ENCODE results near the gene ACTR10.

Gene ACTR10

DNA sequence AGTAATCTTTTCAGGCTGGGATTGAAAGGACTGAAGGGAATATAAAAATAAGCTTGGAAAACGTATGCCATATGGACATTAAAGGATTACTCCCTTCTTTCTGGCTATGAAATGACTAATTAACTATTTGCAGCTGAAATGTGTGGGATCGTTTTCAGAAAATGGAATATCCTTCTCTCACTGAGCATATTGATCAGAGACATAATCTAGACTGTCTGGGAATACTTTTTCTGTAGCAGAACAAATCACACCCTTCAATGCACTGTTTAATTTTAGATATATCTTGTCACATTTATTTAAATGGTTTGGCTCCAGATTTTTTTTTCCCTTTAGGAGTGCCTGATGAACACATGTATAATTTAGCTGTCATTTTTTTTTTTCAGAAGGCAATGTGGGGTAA lies 10.8 kb upstream of the ACTR10 start:
- H3K4me3 ChIP-seq (ENCODE audit: low read depth, low read length): no peak overlapping the region

DNA sequence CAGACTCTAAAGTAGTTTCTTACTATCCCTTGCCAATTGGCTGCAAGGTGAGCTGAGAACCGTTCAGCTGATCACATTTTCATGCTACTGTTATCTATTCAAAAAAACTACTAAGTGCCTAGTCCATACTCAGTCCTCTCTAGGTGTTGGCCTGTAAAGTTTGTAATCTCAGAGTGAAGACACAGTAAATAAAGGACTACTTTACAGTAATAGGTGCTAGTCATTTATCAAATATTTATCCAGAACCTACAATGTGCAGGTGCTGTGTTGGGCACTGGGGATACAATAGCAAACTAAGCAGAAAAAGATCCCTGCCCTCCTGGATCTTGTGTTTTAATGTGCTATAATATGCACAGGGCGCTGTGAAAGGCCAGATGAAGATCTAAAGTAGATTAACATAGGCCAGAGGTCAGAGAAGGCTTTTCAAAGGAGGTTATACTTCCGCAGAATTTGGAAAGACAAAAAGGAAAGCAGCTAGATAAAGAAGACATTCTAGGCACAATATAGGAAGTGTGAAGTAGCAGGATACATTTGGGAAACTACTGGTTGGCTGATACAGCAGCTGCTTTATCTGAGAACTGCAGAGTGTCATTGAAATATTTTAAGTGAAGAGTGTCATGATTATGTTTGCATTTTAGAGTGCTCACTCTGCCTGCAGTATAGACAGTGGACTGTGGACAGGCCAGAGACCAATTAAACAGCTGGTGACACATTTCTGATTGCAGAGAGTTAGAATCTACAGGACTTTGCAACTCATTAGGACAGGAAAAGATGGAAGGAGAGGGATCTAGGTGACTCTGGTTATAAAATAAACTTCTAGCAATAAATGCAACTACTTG lies 8.0 kb upstream of the ACTR10 start:
- no peak overlapping the region for H3K4me3 ChIP-seq (ENCODE audit: low read depth, low read length)
- TF ChIP-seq MYC (IDR thresholded peaks at IDR 0.05; ENCODE audit: low read depth, low read length) (no peak), POLR2A (IDR thresholded peaks at IDR 0.05; ENCODE audit: extremely low read depth, insufficient read length) (no peak), MAX (IDR thresholded peaks at IDR 0.05; ENCODE audit: low read depth, low read length) (no peak)
- TF ChIP-seq, protein P1, sequence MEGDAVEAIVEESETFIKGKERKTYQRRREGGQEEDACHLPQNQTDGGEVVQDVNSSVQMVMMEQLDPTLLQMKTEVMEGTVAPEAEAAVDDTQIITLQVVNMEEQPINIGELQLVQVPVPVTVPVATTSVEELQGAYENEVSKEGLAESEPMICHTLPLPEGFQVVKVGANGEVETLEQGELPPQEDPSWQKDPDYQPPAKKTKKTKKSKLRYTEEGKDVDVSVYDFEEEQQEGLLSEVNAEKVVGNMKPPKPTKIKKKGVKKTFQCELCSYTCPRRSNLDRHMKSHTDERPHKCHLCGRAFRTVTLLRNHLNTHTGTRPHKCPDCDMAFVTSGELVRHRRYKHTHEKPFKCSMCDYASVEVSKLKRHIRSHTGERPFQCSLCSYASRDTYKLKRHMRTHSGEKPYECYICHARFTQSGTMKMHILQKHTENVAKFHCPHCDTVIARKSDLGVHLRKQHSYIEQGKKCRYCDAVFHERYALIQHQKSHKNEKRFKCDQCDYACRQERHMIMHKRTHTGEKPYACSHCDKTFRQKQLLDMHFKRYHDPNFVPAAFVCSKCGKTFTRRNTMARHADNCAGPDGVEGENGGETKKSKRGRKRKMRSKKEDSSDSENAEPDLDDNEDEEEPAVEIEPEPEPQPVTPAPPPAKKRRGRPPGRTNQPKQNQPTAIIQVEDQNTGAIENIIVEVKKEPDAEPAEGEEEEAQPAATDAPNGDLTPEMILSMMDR (IDR thresholded peaks at IDR 0.05; ENCODE audit: low read depth, low read length): no peak
- DNase-seq (ENCODE audit: low read depth): no peak

More for the DNA sequence above, 10.8 kb upstream of the ACTR10 start:
- no peak for DNase-seq (ENCODE audit: low read depth)
- TF ChIP-seq, protein P1 (IDR thresholded peaks at IDR 0.05; ENCODE audit: low read depth, low read length): no peak
- no peak for TF ChIP-seq MYC (IDR thresholded peaks at IDR 0.05; ENCODE audit: low read depth, low read length)
- TF ChIP-seq MAX (IDR thresholded peaks at IDR 0.05; ENCODE audit: low read depth, low read length): no peak
- no peak for TF ChIP-seq POLR2A (IDR thresholded peaks at IDR 0.05; ENCODE audit: extremely low read depth, insufficient read length)

DNA sequence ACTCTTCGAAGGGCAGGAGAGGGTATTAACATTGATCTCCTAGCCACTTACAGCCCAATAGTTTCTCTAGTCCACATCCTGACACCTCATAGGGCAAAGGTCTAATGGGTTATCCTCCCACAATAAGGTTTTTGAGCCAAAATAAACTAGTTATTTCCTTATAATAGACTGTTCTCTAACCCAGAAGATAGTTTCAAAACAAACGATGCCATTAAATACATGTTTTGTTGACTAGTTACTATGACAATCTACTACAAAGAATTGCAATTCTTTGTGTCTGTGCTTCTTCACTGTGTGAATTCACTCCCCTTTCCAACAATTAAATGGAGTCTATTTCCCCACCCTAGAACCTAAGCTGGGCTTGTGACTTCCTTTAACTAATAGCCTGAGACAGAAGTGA lies 6.4 kb upstream of the ACTR10 start:
- DNase-seq (ENCODE audit: low read depth): no peak
- TF ChIP-seq MYC (IDR thresholded peaks at IDR 0.05; ENCODE audit: low read depth, low read length) (no peak), POLR2A (IDR thresholded peaks at IDR 0.05; ENCODE audit: extremely low read depth, insufficient read length) (no peak), MAX (IDR thresholded peaks at IDR 0.05; ENCODE audit: low read depth, low read length) (no peak)
- TF ChIP-seq, protein P1 (IDR thresholded peaks at IDR 0.05; ENCODE audit: low read depth, low read length): no peak
- no peak overlapping the region for H3K4me3 ChIP-seq (ENCODE audit: low read depth, low read length)

- no peak overlapping the region for H3K4me3 ChIP-seq (ENCODE audit: low read depth, low read length)
- no peak for DNase-seq (ENCODE audit: low read depth)
- TF ChIP-seq MAX (IDR thresholded peaks at IDR 0.05; ENCODE audit: low read depth, low read length) (no peak), MYC (IDR thresholded peaks at IDR 0.05; ENCODE audit: low read depth, low read length) (no peak), POLR2A (IDR thresholded peaks at IDR 0.05; ENCODE audit: extremely low read depth, insufficient read length) (no peak)
- TF ChIP-seq, protein P1 (IDR thresholded peaks at IDR 0.05; ENCODE audit: low read depth, low read length): no peak
Measured at GRCh38 chr14:58196198-58196597, 3.8 kb upstream of the ACTR10 start.

DNA sequence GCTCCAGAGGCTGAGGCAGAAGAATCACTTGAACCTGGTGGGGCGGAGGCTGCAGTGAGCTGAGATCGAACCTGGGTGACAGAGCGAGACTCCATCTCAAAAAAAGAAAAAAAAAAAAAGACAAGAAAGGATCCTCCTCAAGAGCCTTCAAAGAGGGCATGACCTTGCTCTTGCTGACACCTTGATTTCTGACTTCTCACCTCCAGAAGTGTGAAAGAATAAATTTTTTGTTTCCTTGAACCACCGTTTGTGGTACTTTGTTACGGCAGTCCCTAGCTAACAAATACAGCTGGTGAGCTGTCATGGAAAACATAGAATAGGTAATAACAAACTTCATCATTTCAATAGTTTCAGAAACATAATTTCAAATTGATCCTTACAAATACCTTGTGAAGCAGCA lies 1.9 kb upstream of the ACTR10 start:
- DNase-seq (ENCODE audit: low read depth): no peak
- TF ChIP-seq MYC (IDR thresholded peaks at IDR 0.05; ENCODE audit: low read depth, low read length): no peak
- no peak for TF ChIP-seq MAX (IDR thresholded peaks at IDR 0.05; ENCODE audit: low read depth, low read length)
- TF ChIP-seq, protein P1 (IDR thresholded peaks at IDR 0.05; ENCODE audit: low read depth, low read length): no peak
- TF ChIP-seq POLR2A (IDR thresholded peaks at IDR 0.05; ENCODE audit: extremely low read depth, insufficient read length): no peak
- H3K4me3 ChIP-seq (ENCODE audit: low read depth, low read length): no peak overlapping the region
